ENCODE data around the gene MCM10. TPM values are rescaled to one million over a fixed set of nuclear protein-coding genes. Genes with fewer than 3 reads are reported as not detected.

MCM10 gene
- total and polyA plus RNA-seq, 2 experiments from 2014 or later = 38.2 to 43.0 TPM

- no peak for DNase-seq (ENCODE audit: low spot score)
- Mint-ChIP-seq H3K9me3 (no peaks in the 10 kb centered on the region), H3K36me3 (ENCODE audit: low read depth) (no peaks in the 10 kb centered on the region), H3K4me3 (no peak overlapping the region), H3K27ac (no peak overlapping the region), H3K27me3 (ENCODE audit: insufficient read depth, low read depth, poor library complexity) (no peaks in the 10 kb centered on the region), H3K4me1 (0 out of 3 replicates have a peak, but pooled peaks cover 7% of the 10 kb centered on the region)
- no peaks in the 10 kb centered on the region for H3K79me2 ChIP-seq (replicated peaks; ENCODE audit: insufficient read depth)
- H3K4me2 ChIP-seq = no peak overlapping the region
- H4K20me1 ChIP-seq (replicated peaks; ENCODE audit: insufficient read depth) = peaks cover 4% of the 10 kb centered on the region; the same call in 1 of the 2 replicates
- H3K4me1 ChIP-seq (ENCODE audit: insufficient read depth) = no peaks in the 10 kb centered on the region
- no peak overlapping the region for H3K27ac ChIP-seq (ENCODE audit: low read depth)
- TF ChIP-seq POLR2AphosphoS5 (IDR thresholded peaks at IDR 0.05; ENCODE audit: low read depth) (no peak), ETS1 (IDR thresholded peaks at IDR 0.05) (no peak), CTCF (conservative IDR thresholded peaks at IDR 0.05; ENCODE audit: low read depth in 2 of 2) (no peak), REST (IDR thresholded peaks at IDR 0.05; ENCODE audit: unreplicated experiment) (no peak), EZH2 (IDR thresholded peaks at IDR 0.05; ENCODE audit: low read depth, unreplicated experiment) (no peak), EZH2phosphoT487 (IDR thresholded peaks at IDR 0.05; ENCODE audit: unreplicated experiment) (no peak), CREB1 (CRISPR knock-in tag; IDR thresholded peaks at IDR 0.05; ENCODE audit: low read depth) (no peak), ZNF462 (CRISPR knock-in tag; IDR thresholded peaks at IDR 0.05) (no peak), JUNB (IDR thresholded peaks at IDR 0.05; ENCODE audit: unreplicated experiment) (no peak), ZNF331 (CRISPR knock-in tag; IDR thresholded peaks at IDR 0.05; ENCODE audit: low read depth) (no peak), ZNF114 (CRISPR knock-in tag; IDR thresholded peaks at IDR 0.05) (no peak), NANOG (IDR thresholded peaks at IDR 0.05; ENCODE audit: borderline replicate concordance) (no peak), STAT1 (IDR thresholded peaks at IDR 0.05; ENCODE audit: unreplicated experiment) (no peak)
- no peak for ATAC-seq
- H3K9me2 ChIP-seq (ENCODE audit: insufficient read depth) = no peaks in the 10 kb centered on the region
- H2AFZ ChIP-seq = no peak overlapping the region
- no peaks in the 10 kb centered on the region for H3K27me3 ChIP-seq (ENCODE audit: insufficient read depth)
- H3K4me3 ChIP-seq = no peak overlapping the region
- H3K36me3 ChIP-seq (ENCODE audit: insufficient read depth) = no peaks in the 10 kb centered on the region; the same call in 1 of the 2 replicates
- peaks cover 6% of the 10 kb centered on the region; the same call in 1 of the 2 replicates for H3F3A ChIP-seq (replicated peaks; ENCODE audit: low read depth)
Observed at GRCh38 chr10:13117841-13118783, 43.2 kb upstream of the MCM10 start.

Measured in GM23338 (cell line).